ENCODE data around the gene GOT2.
A peak's percentile ranks its signal among the peaks of the same experiment; 100 is the strongest.
"Not testable (repeated sequence)": the region's sequence is repeated elsewhere in the genome, so short reads cannot be mapped to it uniquely, and the experiment has no call there.

The GOT2 gene

GRCh38 chr16:58716468-58716867, 17.6 kb downstream of the GOT2 start:
- no peak for DNase-seq

- no peak for DNase-seq
Measured at GRCh38 chr16:58713742-58714141, 20.4 kb downstream of the GOT2 start.

GRCh38 chr16:58709333-58709732, 24.8 kb downstream of the GOT2 start:
- no peak for DNase-seq

- DNase-seq = no peak
Measured at GRCh38 chr16:58699151-58699550, 35.0 kb downstream of the GOT2 start.

- no peak for DNase-seq
Measured at GRCh38 chr16:58695368-58695767, 38.7 kb downstream of the GOT2 start.

- DNase-seq = no peak
Measured at GRCh38 chr16:58692450-58692849, 41.7 kb downstream of the GOT2 start.

- DNase-seq = not testable (repeated sequence)
Measured at GRCh38 chr16:58686985-58687706, 47.0 kb downstream of the GOT2 start.

- no peak for DNase-seq
Measured at GRCh38 chr16:58685084-58685449, 49.0 kb downstream of the GOT2 start.

- DNase-seq = peak; percentile 74 to 79
Measured at GRCh38 chr16:58684354-58685083, 49.6 kb downstream of the GOT2 start, which contains the start of gene SLC38A7. SLC38A7 (minus strand) TSS chr16:58684770; CDS start chr16:58680126, 4,644 bp downstream.

- no peak for DNase-seq
Measured at GRCh38 chr16:58684001-58684353, 50.1 kb downstream of the GOT2 start.

- DNase-seq = no peak
Measured at GRCh38 chr16:58679763-58680162, 54.4 kb downstream of the GOT2 start.

- no peak for DNase-seq
Measured at GRCh38 chr16:58678716-58679115, 55.4 kb downstream of the GOT2 start.

- DNase-seq = no peak
Measured at GRCh38 chr16:58678269-58678668, 55.8 kb downstream of the GOT2 start.

GRCh38 chr16:58670946-58671583, 63.1 kb downstream of the GOT2 start:
- DNase-seq = no peak

- DNase-seq = no peak
Measured at GRCh38 chr16:58670177-58670576, 63.9 kb downstream of the GOT2 start.

- no peak for DNase-seq
Measured at GRCh38 chr16:58665200-58665599, 68.9 kb downstream of the GOT2 start.

- peak; percentile 32 to 39 for DNase-seq
Measured at GRCh38 chr16:58661199-58661830, 72.8 kb downstream of the GOT2 start.

GRCh38 chr16:58659911-58660310, 74.2 kb downstream of the GOT2 start:
- not testable (repeated sequence) for DNase-seq

GRCh38 chr16:58658796-58659211, 75.3 kb downstream of the GOT2 start:
- DNase-seq = no peak

Measured in CD4-positive, alpha-beta T cell treated with Interleukin-4 for 1 hour (primary cell).